ENCODE data around the gene PANX1. TPM values are rescaled to one million over a fixed set of nuclear protein-coding genes. Genes with fewer than 3 reads are reported as not detected.
A peak's percentile ranks its signal among the peaks of the same experiment; 100 is the strongest.

Gene PANX1
- total and polyA plus RNA-seq, 12 donors = 3.3 to 40.5 (median 16.8) TPM

GRCh38 chr11:94169930-94170545 is 41.4 kb downstream of the PANX1 start:
- H3K4me3 ChIP-seq = no peak overlapping the region
- intact Hi-C loops (cut with DNase I) = loop anchor here (10.0 kb wide), 2 partner anchors 245 to 335 kb away; no protein-coding TSS in a partner anchor
- no peak overlapping the region for H3K27ac ChIP-seq
- WGBS, 4 donors = 86 to 92% (median 90%) methylated on average over 8 of the region's 8 CpGs
- H3K36me3 ChIP-seq (replicated peaks in 1 of 2) = no peaks in the 10 kb centered on the region
- H3K4me1 ChIP-seq (replicated peaks in 1 of 2) = peaks cover 0 to 1% of the 10 kb centered on the region in 2 donors
- H3K27me3 ChIP-seq = no peaks in the 10 kb centered on the region
- DNase-seq = no peak
- no peaks in the 10 kb centered on the region for H3K9me3 ChIP-seq (replicated peaks in 1 of 3)
- no peak for TF ChIP-seq POLR2A (IDR thresholded peaks at IDR 0.05)
- TF ChIP-seq CTCF (IDR thresholded peaks at IDR 0.05) = no peak

DNA sequence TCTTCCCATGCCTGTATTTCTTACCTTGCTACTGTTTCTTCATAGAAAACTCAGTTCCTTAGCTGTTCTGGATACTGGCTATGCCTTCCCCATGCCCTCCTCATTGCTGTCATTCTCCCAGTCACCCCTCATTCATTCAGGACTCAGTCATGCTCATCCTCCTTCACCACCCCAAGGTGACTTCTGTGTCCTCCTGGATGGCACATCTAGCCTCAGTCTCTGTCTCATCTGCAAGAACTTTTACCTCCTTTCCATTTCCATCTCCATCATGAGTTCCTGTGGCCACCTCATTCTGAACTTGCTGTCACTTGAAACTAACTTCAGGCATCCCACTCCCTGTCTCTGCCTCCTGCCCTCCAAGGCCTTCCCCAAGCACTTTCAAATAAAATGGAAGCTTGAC is 42.3 kb downstream of the PANX1 start:
- intact Hi-C loops (cut with DNase I) = loop anchor here (10.0 kb wide), 2 partner anchors 244 to 334 kb away; no protein-coding TSS in a partner anchor
- Histone ChIP-seq H3K9me3 (replicated peaks in 1 of 3) (no peaks in the 10 kb centered on the region), H3K27ac (no peak overlapping the region), H3K4me1 (replicated peaks in 1 of 2) (peaks cover 0 to 5% of the 10 kb centered on the region in 2 donors), H3K36me3 (replicated peaks in 1 of 2) (no peaks in the 10 kb centered on the region), H3K27me3 (no peaks in the 10 kb centered on the region), H3K4me3 (no peak overlapping the region)
- no peak for DNase-seq
- TF ChIP-seq POLR2A (IDR thresholded peaks at IDR 0.05) (no peak), CTCF (IDR thresholded peaks at IDR 0.05) (no peak)

- peaks cover 0 to 5% of the 10 kb centered on the region in 2 donors for H3K4me1 ChIP-seq (replicated peaks in 1 of 2)
- 59 to 74% (median 67%) methylated on average over 8 of the region's 8 CpGs for WGBS, 4 donors
- intact Hi-C loops (cut with DNase I) = loop anchor here (10.0 kb wide), 2 partner anchors 243 to 333 kb away; no protein-coding TSS in a partner anchor
- H3K4me3 ChIP-seq = no peak overlapping the region
- no peaks in the 10 kb centered on the region for H3K36me3 ChIP-seq (replicated peaks in 1 of 2)
- TF ChIP-seq POLR2A (IDR thresholded peaks at IDR 0.05) (no peak), CTCF (IDR thresholded peaks at IDR 0.05) (peak; percentile 17 to 59 (median 31))
- no peak overlapping the region for H3K27ac ChIP-seq
- peak in 4 of 7 donors; percentile 22 to 65 (median 33) for DNase-seq
- no peaks in the 10 kb centered on the region for H3K27me3 ChIP-seq
- no peaks in the 10 kb centered on the region for H3K9me3 ChIP-seq (replicated peaks in 1 of 3)
Measured at GRCh38 chr11:94171693-94172440, 43.2 kb downstream of the PANX1 start.

DNA sequence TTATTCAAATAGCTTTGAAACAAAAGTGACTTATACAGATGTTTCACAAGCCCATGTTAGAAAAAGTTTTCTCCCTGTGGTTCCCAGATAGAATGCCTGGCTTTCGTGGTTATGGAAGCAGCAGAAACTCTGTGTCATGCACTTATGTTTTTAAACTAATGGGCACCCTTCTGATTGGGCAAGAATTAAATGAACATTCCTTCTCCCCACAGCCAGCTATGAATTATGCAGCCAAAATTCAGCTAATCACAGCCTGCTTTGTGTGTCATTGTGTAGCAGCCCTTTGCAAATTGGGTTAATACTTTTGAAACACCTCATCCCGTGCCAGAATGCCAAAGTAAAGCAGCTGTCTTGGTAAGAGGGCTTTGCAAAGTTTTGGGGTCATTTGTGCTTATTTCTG is 46.9 kb downstream of the PANX1 start:
- 68 to 80% (median 71%) methylated on average over 2 of the region's 2 CpGs for WGBS, 4 donors
- Histone ChIP-seq H3K36me3 (replicated peaks in 1 of 2) (peaks cover 0 to 9% of the 10 kb centered on the region in 2 donors), H3K27me3 (no peaks in the 10 kb centered on the region), H3K4me1 (replicated peaks in 1 of 2) (peaks cover 0 to 5% of the 10 kb centered on the region in 2 donors), H3K9me3 (replicated peaks in 1 of 3) (no peaks in the 10 kb centered on the region), H3K27ac (no peak overlapping the region), H3K4me3 (no peak overlapping the region)
- intact Hi-C loops (cut with DNase I) = loop anchor here (10.0 kb wide), 2 partner anchors 239 to 329 kb away; no protein-coding TSS in a partner anchor
- DNase-seq = no peak
- no peak for TF ChIP-seq CTCF (IDR thresholded peaks at IDR 0.05)
- no peak for TF ChIP-seq POLR2A (IDR thresholded peaks at IDR 0.05)

Measured in adrenal gland (tissue), 12 donors.